Left lung (tissue), 10 donors: ENCODE measurements around the gene BICDL2. TPM values are rescaled to one million over a fixed set of nuclear protein-coding genes. Genes with fewer than 3 reads are reported as not detected.

Source experiments
- ATAC-seq: fragments of 200-7000 bp; cut with Tn5 transposase; one replicate; pipeline ENCODE4 v1.9.1; 2020; ENCODE audit warnings: moderate library complexity
- DNase-seq, 4 donors: peaks; one replicate each; pipeline ENCODE4 v3.0.0-alpha.2; 2013 to 2020
- H3K27ac ChIP-seq, 2 donors: fragments of 200-600 bp; sonication (generic) in 1 of 2; one replicate each; pipeline versions ENCODE4 v1.5.0 to v1.8.0; 2020 to 2021
- H3K27me3 ChIP-seq, 2 donors: fragments of 200-600 bp; sonication (generic) in 1 of 2; one replicate each; pipeline versions ENCODE4 v1.5.0 to v1.8.0; 2020 to 2021
- H3K36me3 ChIP-seq, 2 donors: fragments of 200-600 bp; sonication (generic) in 1 of 2; one replicate each; pipeline versions ENCODE4 v1.5.0 to v1.8.0; 2020 to 2021
- H3K4me1 ChIP-seq, 2 donors: fragments of 200-600 bp; one replicate each; pipeline ENCODE4 v1.8.0; 2021
- H3K4me3 ChIP-seq, 2 donors: fragments of 200-600 bp; sonication (generic) in 1 of 2; one replicate each; pipeline versions ENCODE4 v1.5.0 to v1.8.0; 2020 to 2021; ENCODE audit warnings: mild to moderate bottlenecking in 1 of 2
- H3K9me3 ChIP-seq, 2 donors: fragments of 200-600 bp; sonication (generic) in 1 of 2; one replicate each; pipeline versions ENCODE4 v1.5.0 to v1.8.0; 2020 to 2021
- CTCF ChIP-seq, 2 donors: fragments of 200-600 bp; sonication (generic) in 1 of 2; IDR thresholded peaks; one replicate each; pipeline versions ENCODE4 v1.5.0 to v1.8.0; 2021; ENCODE audit warnings: antibody characterized with exemption in 2 of 2
- intact Hi-C, 2 donors: fragments of 100-400 bp; cut with DNase I; formaldehyde crosslinking; loops; one replicate each; pipeline versions ENCODE4 v1.11.2 to v1.14.2; 2022
- polyA plus RNA-seq, 6 donors: library from polyadenylated mRNA; unstranded; fragments of 120-200 nt; gene quantifications; one replicate each; pipeline ENCODE4 v1.2.1, GENCODE V29; 2013; ENCODE audit not compliant: insufficient read length in 6 of 6
- total RNA-seq, 2 donors: library from RNA; stranded (reverse); fragmentation: NEBNext Ultra II Directional; extraction: Animal tissue kit (Norgen Biotek cat#: 25700); gene quantifications; one replicate each; pipeline ENCODE4 v1.2.1, GENCODE V29; 2021
- donor health status: DM: no; HTN: yes; CAD: no.
- donor health status: DM: no; HTN: no; CAD: no.

Gene BICDL2
- total and polyA plus RNA-seq, 8 donors: 2.5 to 18.1 (median 3.9) TPM

DNA sequence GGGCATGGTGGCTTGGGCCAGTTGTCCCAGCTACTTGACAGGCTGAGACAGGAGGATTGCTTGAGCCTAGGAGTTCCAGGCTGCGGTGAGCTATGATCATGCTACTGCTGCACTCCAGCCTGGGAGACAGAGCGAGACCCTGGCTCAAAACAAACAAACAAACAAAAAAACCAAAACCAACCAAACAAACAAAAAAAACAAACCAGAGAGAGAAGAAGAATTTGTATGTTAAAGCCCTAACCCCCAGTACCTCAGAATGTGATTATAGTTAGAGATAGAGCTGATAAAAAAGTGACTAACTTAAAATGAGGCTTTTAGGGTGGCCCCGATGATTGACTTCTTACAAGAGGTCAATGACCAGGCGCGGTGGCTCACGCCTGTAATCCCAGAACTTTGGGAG is 8.0 kb upstream of the BICDL2 start:
- H3K4me1 ChIP-seq: peaks cover 15 to 42% of the 10 kb centered on the region in 2 donors
- ATAC-seq (no peak), DNase-seq (no peak)
- H3K4me3 ChIP-seq: peak overlapping the region in 1 of 2 donors; percentile 61
- intact Hi-C loops: no loop called here
- no peak for TF ChIP-seq CTCF (IDR thresholded peaks at IDR 0.05)
- H3K36me3 ChIP-seq: no peaks in the 10 kb centered on the region
- H3K27me3 ChIP-seq: peaks cover 51 to 98% of the 10 kb centered on the region in 2 donors
- no peak overlapping the region for H3K27ac ChIP-seq
- no peaks in the 10 kb centered on the region for H3K9me3 ChIP-seq

DNA sequence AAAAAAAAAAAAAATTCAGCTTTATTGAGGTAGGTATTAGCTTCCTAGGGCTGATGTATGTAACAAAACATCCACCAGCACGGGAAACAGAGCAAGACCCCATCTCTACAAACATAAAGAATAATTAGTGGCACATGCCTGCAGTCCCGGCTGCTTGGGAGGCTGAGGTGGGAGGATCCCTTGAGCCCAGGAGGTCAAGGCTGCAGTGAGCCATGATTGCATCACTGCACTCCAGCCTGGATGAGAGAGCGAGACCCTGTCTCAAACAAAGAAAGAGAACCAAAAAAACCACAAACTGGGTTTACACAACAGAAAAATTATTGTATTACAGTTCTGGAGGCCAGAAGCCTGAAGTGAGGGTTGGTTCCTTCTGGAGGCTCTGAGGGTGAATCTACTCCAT is 5.6 kb upstream of the BICDL2 start:
- Histone ChIP-seq H3K4me3 (no peak overlapping the region), H3K9me3 (no peaks in the 10 kb centered on the region), H3K36me3 (no peaks in the 10 kb centered on the region), H3K4me1 (peaks cover 15 to 23% of the 10 kb centered on the region in 2 donors), H3K27ac (no peak overlapping the region), H3K27me3 (peaks cover 54 to 98% of the 10 kb centered on the region in 2 donors)
- intact Hi-C loops: no loop called here
- no peak for TF ChIP-seq CTCF (IDR thresholded peaks at IDR 0.05)
- no peak for DNase-seq
- ATAC-seq: no peak

GRCh38 chr16:3038896-3039295 is 2.2 kb upstream of the BICDL2 start:
- no peak overlapping the region for H3K4me3 ChIP-seq
- ATAC-seq (no peak), DNase-seq (no peak)
- H3K27ac ChIP-seq: no peak overlapping the region
- H3K27me3 ChIP-seq: peaks cover 39 to 98% of the 10 kb centered on the region in 2 donors
- no peaks in the 10 kb centered on the region for H3K36me3 ChIP-seq
- intact Hi-C loops: no loop called here
- H3K9me3 ChIP-seq: no peaks in the 10 kb centered on the region
- no peak for TF ChIP-seq CTCF (IDR thresholded peaks at IDR 0.05)
- peaks cover 0 to 19% of the 10 kb centered on the region in 2 donors for H3K4me1 ChIP-seq

- Histone ChIP-seq H3K27me3 (peaks cover 36 to 98% of the 10 kb centered on the region in 2 donors), H3K27ac (no peak overlapping the region), H3K9me3 (no peaks in the 10 kb centered on the region), H3K4me3 (no peak overlapping the region), H3K4me1 (peaks cover 0 to 19% of the 10 kb centered on the region in 2 donors), H3K36me3 (no peaks in the 10 kb centered on the region)
- intact Hi-C loops: no loop called here
- DNase-seq (no peak), ATAC-seq (peak; percentile 27)
- no peak for TF ChIP-seq CTCF (IDR thresholded peaks at IDR 0.05)
These were observed 1.5 kb upstream of the BICDL2 start for GRCh38 chr16:3038256-3038655.

DNA sequence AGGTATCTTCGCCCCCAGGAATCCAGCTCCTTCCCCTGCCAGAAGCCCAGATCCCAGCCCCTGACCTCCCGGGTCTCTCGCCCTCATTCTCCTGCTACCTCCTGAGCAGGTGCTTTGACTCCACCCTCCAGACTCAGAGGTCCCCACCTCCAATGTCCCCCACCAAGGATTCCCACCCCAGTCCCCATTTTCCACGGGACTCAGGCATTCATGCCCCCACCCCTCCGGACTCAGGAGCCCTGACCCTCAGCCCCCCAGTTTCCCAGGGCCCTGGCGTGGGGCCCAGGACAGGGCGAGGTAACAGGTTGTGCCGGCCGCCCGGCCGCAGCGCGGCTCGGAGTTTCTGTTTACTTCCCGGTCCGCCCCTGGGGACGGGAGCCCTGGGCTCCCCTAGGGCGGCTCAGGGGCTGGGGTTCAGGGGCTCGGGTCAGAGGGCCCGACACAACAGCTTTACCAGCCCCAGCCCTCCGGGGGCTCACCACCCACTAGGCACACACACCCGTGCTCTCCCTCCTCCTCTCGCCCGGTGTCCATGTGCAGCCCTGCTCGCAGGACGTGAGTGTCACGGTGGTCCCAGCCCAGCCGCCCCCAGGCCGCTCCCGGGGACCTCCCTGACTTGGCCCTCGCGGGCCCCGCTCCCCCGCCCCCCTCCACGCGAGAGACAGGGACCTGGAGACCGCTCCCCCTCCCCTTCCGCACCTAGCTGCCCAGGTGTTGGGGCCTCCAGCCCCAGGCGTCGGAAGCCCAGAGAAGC is 595 bp downstream of the BICDL2 start:
- peaks cover 49 to 100% of the 10 kb centered on the region in 2 donors for H3K27me3 ChIP-seq
- DNase-seq (peak in 1 of 4 donors; percentile 90), ATAC-seq (peak; percentile 59)
- peaks cover 0 to 19% of the 10 kb centered on the region in 2 donors for H3K4me1 ChIP-seq
- H3K4me3 ChIP-seq: peak overlapping the region; percentile 34 to 40
- intact Hi-C loops: no loop called here
- no peak overlapping the region for H3K27ac ChIP-seq
- H3K36me3 ChIP-seq: no peaks in the 10 kb centered on the region
- H3K9me3 ChIP-seq: no peaks in the 10 kb centered on the region
- TF ChIP-seq CTCF (IDR thresholded peaks at IDR 0.05): no peak
